Fibroblast of lung (primary cell): ENCODE results near the gene KCNMA1. TPM values are rescaled to one million over a fixed set of nuclear protein-coding genes. Genes with fewer than 3 reads are reported as not detected.

Experiments used
- DNase-seq, 2 donors: peaks; one replicate each; pipeline versions ENCODE4 v3.0.0 to v3.0.0-alpha.2; 2010; ENCODE audit warnings: low read depth in 2 of 2
- H2AFZ ChIP-seq: 2 replicates; pipeline ENCODE4 v1.5.1; 2012; ENCODE audit warnings: low read length, control low read depth, inconsistent platforms
- H3K27ac ChIP-seq: 2 replicates; pipeline ENCODE4 v1.5.1; 2011; ENCODE audit warnings: low read length, control low read depth; ENCODE audit not compliant: insufficient read depth
- H3K27me3 ChIP-seq: 2 replicates; pipeline ENCODE4 v1.5.1; 2011; ENCODE audit warnings: mild to moderate bottlenecking, low read length; ENCODE audit not compliant: control insufficient read depth, insufficient read depth
- H3K36me3 ChIP-seq: 2 replicates; pipeline ENCODE4 v1.5.1; 2011; ENCODE audit warnings: low read length; ENCODE audit not compliant: control insufficient read depth, insufficient read depth
- H3K4me1 ChIP-seq: 2 replicates; pipeline ENCODE4 v1.5.1; 2011; ENCODE audit warnings: low read length; ENCODE audit not compliant: control insufficient read depth, insufficient read depth; ENCODE audit errors: extremely low read depth
- H3K4me2 ChIP-seq: 2 replicates; pipeline ENCODE4 v1.5.1; 2011; ENCODE audit warnings: low read length, control low read depth; ENCODE audit not compliant: insufficient read depth; ENCODE audit errors: extremely low read depth
- H3K4me3 ChIP-seq, 4 experiments: fragments of 200-600 bp in 1 of 4; sonication (generic) in 1 of 4; replicated peaks in 1 of 4; 2 replicates each; pipeline ENCODE4 v1.5.1; 2011 to 2016; ENCODE audit warnings: low read length in 4 of 4, low read depth in 3 of 4, mild to moderate bottlenecking in 3 of 4, control low read depth in 2 of 4, inconsistent platforms in 1 of 4, mixed read lengths in 1 of 4; ENCODE audit not compliant: insufficient read depth in 1 of 4; ENCODE audit errors: control extremely low read depth in 1 of 4
- H3K79me2 ChIP-seq: 2 replicates; pipeline ENCODE4 v1.5.1; 2012; ENCODE audit warnings: mild to moderate bottlenecking, low read length, inconsistent platforms; ENCODE audit not compliant: control insufficient read depth, insufficient read depth
- H3K9ac ChIP-seq: 2 replicates; pipeline ENCODE4 v1.5.1; 2011; ENCODE audit warnings: mild to moderate bottlenecking, low read length, control low read depth; ENCODE audit not compliant: insufficient read depth
- H3K9me3 ChIP-seq: 2 replicates; pipeline ENCODE4 v1.5.1; 2012; ENCODE audit warnings: low read depth, low read length; ENCODE audit not compliant: control insufficient read depth, insufficient read depth
- H4K20me1 ChIP-seq: 2 replicates; pipeline ENCODE4 v1.5.1; 2011; ENCODE audit warnings: low read length; ENCODE audit not compliant: control insufficient read depth, insufficient read depth; ENCODE audit errors: extremely low read depth
- EZH2 ChIP-seq: IDR thresholded peaks from 2 replicates; pipeline ENCODE4 v1.5.1; 2012; ENCODE audit warnings: low read length, control low read depth, mild to moderate bottlenecking; ENCODE audit errors: missing control alignments
- polyA plus RNA-seq, 2 donors: library from polyadenylated mRNA; depleted of rRNA in 1 of 2; stranded (reverse) in 1 of 2; unstranded in 1 of 2; fragments of >200 nt; gene quantifications; 2 replicates each; pipeline ENCODE4 v1.2.1, GENCODE V29; 2011 to 2012; ENCODE audit warnings: missing spikeins in 1 of 2
- total RNA-seq: library from RNA; depleted of rRNA; stranded (reverse); fragments of >200 nt; gene quantifications from 2 replicates; pipeline ENCODE4 v1.2.1, GENCODE V29; 2014
- TF ChIP-seq, protein P1 (sequence below), 2 donors: IDR thresholded peaks in 1 of 2; conservative IDR thresholded peaks in 1 of 2; 1 replicate in 1 of 2; 2 replicates in 1 of 2; pipeline ENCODE4 v1.5.1; 2011 to 2012; ENCODE audit warnings: low read length in 2 of 2, control low read depth in 1 of 2, inconsistent platforms in 1 of 2, low read depth in 1 of 2, mild to moderate bottlenecking in 1 of 2

KCNMA1 gene
- total and polyA plus RNA-seq, 2 donors (not counting 1 experiment from before 2014, with no cell fraction given), result 31.0 to 138 TPM

DNA sequence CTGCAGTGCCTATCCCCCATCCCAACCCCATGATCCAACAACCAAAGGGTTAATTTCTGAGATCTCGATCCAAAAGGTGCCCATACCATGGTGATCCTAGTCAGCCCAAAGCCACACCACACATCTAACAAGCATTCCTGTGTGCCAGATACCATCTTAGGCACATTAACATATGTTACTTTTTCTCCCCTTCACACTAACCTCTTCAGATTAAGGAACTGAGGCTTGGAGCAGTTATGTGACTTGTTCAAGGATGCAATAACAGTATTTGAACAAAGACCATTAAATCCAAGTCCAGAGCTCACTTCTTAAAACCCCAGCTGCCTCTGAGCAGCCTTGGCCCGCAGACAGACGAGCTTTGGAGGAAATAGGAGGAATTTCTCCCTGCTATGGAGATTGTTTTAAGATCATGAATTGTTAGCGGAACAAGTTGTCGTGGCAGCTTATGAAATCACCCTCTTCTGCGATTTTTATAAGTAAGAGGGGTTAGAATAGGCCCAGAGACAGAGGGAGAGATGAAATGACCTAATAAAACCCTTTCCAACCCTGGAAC is 327.2 kb downstream of the KCNMA1 start:
- Histone ChIP-seq H3K9ac (no peak overlapping the region), H3K27ac (no peak overlapping the region), H3K27me3 (no peaks in the 10 kb centered on the region), H4K20me1 (no peaks in the 10 kb centered on the region), H3K36me3 (no peaks in the 10 kb centered on the region), H2AFZ (no peak overlapping the region), H3K4me2 (no peak overlapping the region), H3K4me1 (peaks cover 7% of the 10 kb centered on the region), H3K4me3 (no peak overlapping the region), H3K79me2 (no peaks in the 10 kb centered on the region), H3K9me3 (no peaks in the 10 kb centered on the region)
- no peak for TF ChIP-seq EZH2
- TF ChIP-seq, protein P1, sequence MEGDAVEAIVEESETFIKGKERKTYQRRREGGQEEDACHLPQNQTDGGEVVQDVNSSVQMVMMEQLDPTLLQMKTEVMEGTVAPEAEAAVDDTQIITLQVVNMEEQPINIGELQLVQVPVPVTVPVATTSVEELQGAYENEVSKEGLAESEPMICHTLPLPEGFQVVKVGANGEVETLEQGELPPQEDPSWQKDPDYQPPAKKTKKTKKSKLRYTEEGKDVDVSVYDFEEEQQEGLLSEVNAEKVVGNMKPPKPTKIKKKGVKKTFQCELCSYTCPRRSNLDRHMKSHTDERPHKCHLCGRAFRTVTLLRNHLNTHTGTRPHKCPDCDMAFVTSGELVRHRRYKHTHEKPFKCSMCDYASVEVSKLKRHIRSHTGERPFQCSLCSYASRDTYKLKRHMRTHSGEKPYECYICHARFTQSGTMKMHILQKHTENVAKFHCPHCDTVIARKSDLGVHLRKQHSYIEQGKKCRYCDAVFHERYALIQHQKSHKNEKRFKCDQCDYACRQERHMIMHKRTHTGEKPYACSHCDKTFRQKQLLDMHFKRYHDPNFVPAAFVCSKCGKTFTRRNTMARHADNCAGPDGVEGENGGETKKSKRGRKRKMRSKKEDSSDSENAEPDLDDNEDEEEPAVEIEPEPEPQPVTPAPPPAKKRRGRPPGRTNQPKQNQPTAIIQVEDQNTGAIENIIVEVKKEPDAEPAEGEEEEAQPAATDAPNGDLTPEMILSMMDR (conservative IDR thresholded peaks at IDR 0.05 in 1 of 2, IDR thresholded peaks at IDR 0.05 in 1 of 2; ENCODE audit: low read depth in 1 of 2, low read length in 2 of 2), result no peak
- no peak for DNase-seq

DNA sequence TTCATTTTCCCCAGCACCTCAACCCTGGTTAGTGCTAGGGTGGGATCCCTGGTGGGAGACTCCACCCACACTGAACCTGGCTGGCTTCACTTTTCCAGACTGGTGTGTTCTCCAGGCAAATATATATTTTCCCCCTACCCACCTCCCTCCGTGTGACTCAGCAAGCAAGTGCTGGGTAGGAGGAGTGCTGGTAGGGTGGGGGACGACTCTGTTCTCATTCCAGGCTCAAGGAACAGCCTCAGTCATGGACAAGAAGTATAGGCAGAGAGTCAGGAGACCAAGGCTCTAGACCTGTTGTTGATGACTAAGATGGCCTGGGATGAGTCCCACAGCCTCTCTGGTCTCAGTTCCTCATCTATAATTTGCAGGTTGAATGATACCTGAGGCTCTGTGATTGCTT is 328.1 kb downstream of the KCNMA1 start:
- H3K79me2 ChIP-seq, result no peaks in the 10 kb centered on the region
- H3K4me2 ChIP-seq, result no peak overlapping the region
- no peaks in the 10 kb centered on the region for H3K27me3 ChIP-seq
- H3K9ac ChIP-seq, result no peak overlapping the region
- no peaks in the 10 kb centered on the region for H4K20me1 ChIP-seq
- no peak overlapping the region for H2AFZ ChIP-seq
- no peak overlapping the region for H3K4me3 ChIP-seq
- peaks cover 7% of the 10 kb centered on the region for H3K4me1 ChIP-seq
- no peaks in the 10 kb centered on the region for H3K36me3 ChIP-seq
- no peak for DNase-seq
- H3K9me3 ChIP-seq, result no peaks in the 10 kb centered on the region
- H3K27ac ChIP-seq, result no peak overlapping the region
- TF ChIP-seq, protein P1 (conservative IDR thresholded peaks at IDR 0.05 in 1 of 2, IDR thresholded peaks at IDR 0.05 in 1 of 2; ENCODE audit: low read depth in 1 of 2, low read length in 2 of 2), result no peak
- TF ChIP-seq EZH2, result no peak

DNA sequence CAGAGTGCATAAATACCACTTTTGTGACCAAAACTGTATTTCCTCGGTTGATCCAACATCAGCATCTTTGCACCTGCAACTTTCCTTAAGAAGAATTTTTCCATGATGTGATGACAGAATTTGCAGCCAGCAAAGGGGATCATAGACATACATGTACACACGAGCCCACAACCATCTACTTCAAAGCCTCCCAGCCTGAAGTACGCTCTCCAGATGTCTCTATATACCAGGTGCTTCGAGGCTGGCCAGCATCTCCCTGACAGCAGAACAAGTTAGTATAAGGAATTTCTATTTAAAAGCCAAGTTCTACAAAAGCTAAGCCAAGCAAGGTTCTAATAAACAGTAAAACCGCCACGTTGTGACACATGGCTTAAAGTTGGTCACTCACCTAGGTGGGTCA is 328.5 kb downstream of the KCNMA1 start:
- Histone ChIP-seq H3K4me3 (no peak overlapping the region), H3K36me3 (no peaks in the 10 kb centered on the region), H4K20me1 (no peaks in the 10 kb centered on the region), H3K4me1 (peaks cover 7% of the 10 kb centered on the region), H3K79me2 (no peaks in the 10 kb centered on the region), H3K4me2 (no peak overlapping the region), H3K27ac (no peak overlapping the region), H3K9ac (no peak overlapping the region), H3K9me3 (no peaks in the 10 kb centered on the region), H2AFZ (no peak overlapping the region), H3K27me3 (no peaks in the 10 kb centered on the region)
- TF ChIP-seq EZH2, result no peak
- TF ChIP-seq, protein P1 (conservative IDR thresholded peaks at IDR 0.05 in 1 of 2, IDR thresholded peaks at IDR 0.05 in 1 of 2; ENCODE audit: low read depth in 1 of 2, low read length in 2 of 2), result no peak
- no peak for DNase-seq
